ENCODE measurements around the gene CASR.

GRCh38 chr3:122253581-122253980 lies 70.1 kb downstream of the CASR start:
- TF ChIP-seq CTCF (IDR thresholded peaks at IDR 0.05) (no peak), POLR2A (IDR thresholded peaks at IDR 0.05) (no peak)

Data from esophagus squamous epithelium (tissue), 4 donors.